ENCODE results near the gene SPTB.

The SPTB gene

DNA sequence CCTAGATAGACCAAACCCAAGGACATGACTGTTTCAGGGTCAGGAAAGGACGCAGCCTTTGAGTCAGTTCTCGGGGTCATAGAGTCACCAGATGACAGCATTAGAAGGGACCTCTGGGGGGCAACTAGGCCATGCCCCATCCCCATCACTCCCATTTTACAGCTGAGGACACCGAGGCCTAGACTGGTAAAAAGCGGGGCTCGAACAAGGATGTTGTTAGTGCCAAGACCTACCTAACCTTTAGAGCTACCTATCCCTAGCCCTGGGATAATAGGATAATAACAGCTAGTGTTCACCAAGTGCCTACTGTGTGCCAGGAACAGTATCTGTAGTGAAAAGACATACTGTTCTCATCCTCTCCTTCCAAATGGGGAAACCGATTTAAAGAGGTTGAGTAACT lies 126.8 kb downstream of the SPTB start:
- DNase-seq (ENCODE audit: low read depth in 2 of 2), result no peak

DNA sequence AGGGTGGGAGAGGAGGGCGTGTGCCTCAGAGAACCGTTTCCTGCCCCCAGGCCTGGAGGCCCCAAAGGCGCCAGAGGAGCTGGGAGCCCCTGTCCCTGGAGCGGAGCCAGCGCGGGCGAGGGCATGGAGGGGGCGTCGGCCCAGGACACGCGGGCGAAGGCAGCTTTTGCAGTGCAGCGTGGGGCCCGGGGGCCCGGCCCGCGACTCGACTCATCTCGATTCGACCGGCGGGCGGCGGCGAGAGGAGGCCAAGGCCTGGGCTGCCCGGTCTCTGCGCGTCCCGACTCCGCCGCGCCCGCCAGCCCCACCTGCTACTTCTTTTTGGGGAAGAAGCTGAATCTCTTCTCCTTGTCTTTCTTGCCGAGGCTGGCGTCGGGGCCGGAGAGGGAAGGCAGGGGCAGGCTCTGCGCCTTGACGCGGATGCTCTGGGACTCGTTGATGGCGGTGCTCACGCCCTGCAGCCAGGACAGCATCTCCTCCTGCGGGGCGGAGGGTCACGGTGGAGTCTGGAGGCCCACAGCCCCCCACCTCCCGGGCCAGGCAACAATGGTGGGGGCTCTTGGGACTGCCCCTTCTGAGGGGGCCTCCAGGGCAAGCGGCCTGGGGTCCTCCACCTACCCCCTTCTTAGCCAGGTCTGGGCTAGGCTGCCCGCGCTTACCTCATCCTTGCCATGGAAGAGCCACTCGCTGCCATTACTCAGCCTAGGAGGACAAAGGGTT lies 130.6 kb downstream of the SPTB start:
- DNase-seq (ENCODE audit: low read depth in 2 of 2), result no peak

DNA sequence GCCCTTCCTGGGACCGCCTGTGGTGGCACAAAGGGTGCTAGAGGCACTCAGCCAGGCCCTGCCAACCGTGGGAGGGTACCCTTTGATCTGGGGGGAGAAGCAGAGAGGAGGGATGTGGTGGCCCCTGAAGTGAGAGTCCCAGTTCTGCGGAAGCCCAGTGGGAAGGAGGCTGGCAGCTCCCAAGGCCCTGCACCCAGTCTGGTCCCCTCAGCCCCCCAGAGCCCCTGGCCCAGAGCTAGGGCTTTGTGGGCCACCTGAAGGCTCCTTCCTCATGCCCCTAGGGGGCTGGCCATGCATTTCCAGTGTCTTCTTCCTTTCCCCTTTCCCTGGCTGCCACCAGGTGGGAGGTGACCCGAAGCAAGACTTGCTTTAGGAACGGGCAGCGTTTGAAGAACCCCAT lies 131.2 kb downstream of the SPTB start:
- DNase-seq (ENCODE audit: low read depth in 2 of 2), result no peak

DNA sequence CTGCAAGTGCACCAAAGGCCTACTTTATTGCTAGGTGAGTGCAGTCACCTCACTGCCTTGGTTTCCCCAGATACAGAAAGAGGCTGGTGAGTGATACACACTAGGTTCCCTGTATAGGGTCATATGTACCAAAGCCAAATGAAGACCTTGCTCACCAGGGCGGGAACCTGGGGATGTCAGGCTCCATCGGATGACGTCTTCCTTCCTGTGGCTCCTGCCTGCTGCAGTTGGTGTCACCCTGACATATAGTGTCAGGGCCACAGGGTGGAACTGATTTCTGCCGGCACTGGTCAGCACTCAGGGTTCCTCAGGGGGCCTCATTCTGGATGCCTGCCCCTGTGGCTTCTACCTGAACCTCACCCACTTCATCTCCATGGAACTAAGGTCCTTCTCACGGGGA lies 132.4 kb downstream of the SPTB start:
- no peak for DNase-seq (ENCODE audit: low read depth in 2 of 2)

DNA sequence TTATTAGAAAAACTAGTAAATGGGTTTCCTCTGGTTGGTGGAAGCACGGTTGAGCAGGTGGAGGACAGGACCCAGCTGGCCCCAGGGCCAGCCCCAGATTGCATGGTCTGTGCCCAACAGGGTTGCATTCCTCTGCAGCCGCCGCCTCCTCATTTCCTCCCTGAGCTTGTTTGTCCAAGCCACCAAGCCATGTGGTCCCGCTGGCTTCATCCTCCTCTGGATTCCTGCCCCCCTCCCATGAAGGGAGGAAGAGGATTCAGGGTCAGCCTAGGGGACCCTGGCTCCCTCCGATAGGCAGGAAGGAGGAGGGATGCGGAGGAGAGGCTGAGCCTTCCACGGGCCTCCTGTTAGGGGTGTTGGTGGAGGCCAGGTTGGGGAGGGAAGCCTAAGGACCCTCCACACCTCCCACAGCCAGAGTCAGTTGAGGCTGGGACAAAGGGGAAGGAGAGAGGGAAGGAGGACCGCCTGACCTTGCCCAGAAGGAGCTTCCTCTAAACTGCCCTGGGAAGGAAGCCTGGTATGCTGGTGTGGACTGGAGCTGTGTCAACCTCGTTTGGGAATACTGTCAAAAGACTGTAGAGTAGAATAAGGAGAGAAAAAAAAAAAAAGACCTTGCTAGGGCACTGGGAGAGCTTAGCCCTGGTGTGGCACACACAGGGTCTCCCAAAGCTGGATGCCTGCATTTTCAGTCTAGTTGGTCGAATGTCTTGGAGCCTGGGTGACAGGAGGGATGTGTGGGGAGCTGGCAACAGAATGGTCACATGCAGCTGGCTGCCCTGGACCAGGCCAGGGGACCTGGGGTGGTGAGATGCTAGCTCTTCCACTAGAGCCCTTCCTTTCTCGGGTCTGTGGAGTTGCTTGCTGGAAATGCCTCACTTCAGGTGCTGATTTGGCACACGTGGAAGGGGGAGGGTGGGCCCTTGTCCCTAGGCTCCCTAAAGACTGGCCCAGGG lies 133.1 kb downstream of the SPTB start:
- DNase-seq (ENCODE audit: low read depth in 2 of 2), result no peak

DNA sequence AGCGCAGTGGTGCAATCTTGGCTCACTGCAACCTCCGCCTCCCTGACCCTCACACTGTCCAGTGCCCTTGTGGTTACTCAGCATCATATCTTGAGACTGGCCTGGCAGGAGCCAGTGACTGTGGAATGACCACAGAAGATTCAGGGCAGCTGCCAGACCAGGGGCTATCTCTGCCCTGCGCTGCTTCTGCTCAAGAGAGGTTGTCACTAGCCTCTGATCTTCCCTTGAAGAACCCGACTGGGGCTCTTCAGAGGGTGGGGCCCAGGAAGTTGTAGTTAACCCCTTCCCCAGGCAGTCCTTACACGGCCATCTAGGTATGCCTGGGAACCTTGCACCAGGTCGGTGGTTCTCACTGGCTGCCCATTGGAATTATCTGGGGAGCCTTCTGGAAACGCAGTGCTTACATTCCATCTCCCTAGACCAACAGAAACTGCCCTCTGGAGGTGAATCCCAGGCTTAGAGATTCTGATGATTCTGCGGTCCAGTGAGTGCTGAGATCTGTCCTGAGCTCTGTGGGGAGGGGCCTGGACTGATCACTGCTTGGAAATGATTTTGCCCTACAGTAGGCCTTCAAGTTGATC lies 134.1 kb downstream of the SPTB start:
- DNase-seq (ENCODE audit: low read depth in 2 of 2), result no peak

DNA sequence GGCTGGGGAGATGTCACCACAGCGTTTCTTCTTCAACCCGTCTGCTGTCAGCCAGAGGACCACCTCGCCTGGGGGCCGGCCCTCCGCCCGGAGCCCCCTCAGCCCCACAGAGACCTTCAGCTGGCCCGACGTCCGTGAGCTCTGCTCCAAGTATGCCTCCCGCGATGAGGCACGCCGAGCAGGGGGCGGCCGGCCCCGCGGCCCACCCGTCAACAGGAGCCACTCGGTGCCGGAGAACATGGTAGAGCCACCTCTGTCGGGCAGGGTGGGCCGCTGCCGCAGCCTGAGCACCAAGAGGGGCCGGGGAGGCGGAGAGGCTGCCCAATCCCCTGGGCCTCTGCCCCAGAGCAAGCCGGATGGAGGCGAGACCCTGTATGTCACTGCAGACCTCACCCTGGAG lies 136.6 kb downstream of the SPTB start:
- DNase-seq (ENCODE audit: low read depth in 2 of 2), result no peak

DNA sequence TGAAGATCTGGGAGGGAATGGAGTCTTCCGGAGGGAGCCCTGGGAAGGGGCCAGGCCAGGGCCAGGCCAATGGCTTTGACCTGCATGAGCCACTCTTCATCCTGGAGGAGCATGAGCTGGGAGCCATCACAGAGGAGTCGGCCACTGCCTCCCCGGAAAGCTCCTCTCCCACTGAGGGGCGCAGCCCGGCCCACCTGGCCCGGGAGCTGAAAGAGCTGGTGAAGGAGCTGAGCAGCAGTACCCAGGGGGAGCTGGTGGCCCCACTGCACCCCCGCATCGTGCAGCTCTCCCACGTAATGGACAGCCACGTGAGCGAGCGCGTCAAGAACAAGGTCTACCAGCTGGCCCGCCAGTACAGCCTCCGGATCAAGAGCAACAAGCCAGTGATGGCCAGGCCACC lies 137.7 kb downstream of the SPTB start:
- no peak for DNase-seq (ENCODE audit: low read depth in 2 of 2)

DNA sequence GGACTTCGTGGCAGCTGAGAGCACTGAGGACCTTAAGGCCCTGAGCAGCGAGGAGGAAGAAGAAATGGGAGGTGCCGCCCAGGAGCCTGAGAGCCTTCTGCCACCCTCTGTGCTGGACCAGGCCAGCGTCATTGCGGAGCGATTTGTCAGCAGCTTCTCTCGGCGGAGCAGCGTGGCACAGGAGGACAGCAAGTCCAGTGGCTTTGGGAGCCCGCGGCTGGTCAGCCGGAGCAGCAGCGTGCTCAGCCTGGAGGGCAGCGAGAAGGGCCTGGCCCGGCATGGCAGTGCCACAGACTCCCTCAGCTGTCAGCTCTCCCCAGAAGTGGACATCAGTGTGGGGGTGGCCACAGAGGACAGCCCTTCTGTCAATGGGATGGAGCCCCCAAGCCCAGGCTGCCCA lies 138.5 kb downstream of the SPTB start:
- DNase-seq (ENCODE audit: low read depth in 2 of 2), result no peak

DNA sequence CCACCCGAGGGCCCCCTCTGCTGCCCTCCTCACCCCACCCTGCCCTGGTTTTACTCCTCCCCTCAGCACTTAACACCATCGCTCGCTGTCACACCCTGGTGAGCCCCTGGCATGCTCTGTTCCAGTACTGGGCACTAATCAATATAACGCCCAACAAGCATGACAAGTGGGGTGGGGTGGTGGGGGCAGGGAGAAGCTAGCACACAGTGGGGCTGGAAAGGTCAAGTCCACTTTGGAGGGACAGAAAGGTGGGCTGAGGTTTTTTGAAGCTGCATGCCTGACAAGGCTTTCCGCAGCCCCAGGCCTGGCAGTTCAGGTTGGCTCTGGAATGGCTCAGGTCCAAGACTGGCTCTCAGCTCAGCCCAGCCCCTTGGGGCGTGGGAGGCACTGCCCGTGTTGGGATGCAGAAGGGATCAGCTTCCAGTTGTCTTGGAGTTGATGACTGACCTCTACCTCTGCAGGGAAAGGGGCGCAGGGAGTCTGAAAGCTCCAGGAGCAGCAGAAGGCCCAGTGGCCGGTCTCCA lies 141.4 kb downstream of the SPTB start:
- DNase-seq (ENCODE audit: low read depth in 2 of 2), result no peak

DNA sequence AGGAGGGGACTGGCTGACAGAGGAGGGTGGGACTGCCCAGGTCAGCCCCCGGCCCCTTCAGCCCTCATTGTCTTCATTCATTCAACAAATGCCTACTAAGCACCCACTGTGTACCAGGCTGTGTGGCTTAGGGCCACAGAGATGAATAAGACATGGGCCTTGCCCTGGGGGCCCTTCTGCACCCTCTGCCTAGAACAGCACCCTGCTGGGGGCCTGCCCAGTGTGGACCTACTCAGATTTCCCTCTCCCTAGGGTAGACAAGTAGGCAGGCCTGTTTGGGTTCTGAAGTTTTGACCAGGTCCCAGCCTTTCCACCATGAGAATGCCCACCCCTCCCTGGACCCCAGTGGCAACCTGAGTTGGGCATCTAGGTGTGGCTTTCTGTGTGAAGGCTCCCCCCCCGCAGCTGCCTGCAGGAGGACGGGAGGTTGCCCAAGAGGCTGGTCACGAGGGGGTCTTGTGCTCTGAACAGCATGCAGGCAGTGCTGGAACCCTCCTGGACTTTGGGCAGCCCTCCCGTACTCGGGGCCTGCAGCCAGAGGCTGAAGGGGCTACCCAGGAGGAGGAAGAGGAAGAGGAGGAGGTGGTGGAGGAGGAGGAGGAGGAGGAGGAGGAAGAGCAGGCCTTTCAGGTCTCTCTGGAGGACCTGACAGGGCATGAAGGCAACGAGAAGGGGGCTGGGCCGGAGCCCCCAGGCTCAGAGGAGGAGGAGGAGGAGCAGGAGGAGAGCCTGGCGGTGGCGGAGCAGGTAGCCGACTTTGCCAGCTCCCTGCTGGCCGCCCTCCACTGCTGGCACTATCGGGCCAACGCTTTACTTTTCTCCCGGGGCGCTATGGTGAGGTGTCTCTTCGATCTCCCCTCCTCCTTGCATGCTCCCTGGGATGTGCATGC lies 142.1 kb downstream of the SPTB start:
- no peak for DNase-seq (ENCODE audit: low read depth in 2 of 2)

DNA sequence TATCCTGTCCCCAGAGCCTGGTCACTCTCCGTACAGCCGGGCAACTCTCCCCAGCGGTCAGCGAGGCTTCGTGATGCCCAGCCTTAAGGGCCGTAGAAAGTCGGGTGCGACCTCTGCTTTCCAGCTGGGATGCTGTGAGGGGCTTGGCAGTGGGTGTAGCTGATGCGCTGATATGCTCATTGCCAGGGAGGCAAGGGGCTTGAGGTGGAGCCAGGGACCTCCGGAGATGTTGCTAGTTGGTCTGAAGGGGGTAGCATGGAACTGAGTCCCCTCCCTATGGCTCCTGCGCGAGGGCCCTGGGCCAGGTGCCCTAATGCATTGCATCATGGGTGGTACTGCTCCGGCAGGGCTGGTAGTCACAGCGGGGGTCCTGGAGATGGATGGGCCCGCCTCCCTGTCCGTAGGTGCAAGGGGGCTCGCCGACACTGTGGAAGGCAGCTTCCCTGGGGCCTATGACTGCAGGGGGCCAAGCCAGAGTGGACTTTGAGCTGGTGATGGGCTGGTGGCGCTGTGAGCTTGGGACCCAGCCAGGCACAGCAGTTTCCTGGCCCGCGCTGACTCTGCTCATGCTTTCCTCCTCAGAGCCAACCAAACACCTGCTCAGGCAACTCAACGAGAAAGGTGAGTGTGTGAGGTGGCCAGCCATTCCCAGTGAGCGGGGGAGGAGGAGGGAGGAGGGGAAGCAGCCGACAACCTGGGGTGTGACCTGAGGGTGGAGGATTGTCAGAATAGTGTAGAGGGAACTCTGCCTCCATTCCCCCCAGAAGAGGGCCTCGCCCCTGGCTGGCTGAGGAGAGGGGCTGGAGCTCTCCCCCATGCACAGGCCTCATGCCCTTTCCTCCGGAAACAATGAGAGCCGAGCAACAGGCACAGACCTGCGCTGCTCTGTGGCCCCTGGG lies 143.2 kb downstream of the SPTB start:
- DNase-seq (ENCODE audit: low read depth in 2 of 2), result no peak

DNA sequence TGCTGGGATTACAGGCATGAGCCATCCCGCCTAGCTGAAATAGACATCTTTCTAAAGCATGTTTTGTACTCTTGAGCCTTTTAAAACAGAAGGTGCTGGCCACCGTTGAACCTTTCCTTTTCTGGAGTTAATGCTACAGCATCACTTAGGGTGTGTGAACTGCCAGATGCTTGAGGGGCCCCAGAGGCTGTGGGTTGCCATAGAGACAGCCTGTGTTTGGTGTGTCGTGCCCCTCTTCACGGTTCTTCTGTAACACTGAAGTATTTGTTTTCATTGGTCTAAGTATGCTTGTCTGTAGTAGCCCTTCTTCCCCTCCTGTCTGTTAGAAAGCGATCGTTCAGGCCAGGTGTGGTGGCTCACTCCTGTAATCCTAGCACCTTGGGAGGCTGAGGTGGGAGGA lies 144.7 kb downstream of the SPTB start:
- no peak for DNase-seq (ENCODE audit: low read depth in 2 of 2)

DNA sequence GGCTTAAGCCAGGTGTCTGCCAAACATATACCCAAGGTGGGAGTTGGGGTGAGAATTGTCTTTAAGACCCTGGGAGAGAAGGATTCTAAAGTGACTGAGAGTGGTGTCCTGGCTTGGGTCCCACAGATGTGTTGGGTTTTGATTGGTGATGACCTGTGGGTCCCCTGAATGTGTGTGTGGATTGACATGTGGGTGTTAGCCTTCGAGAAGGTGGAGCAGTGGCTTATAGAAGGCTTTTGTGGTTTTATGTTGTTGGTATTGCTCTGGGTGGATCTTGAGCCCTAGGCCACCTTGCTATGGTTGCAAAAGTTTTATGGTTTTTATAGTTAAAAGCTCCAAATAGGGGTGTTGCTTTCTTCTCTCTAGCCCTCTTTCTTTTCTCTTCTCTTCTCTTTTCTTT lies 145.8 kb downstream of the SPTB start:
- no peak for DNase-seq (ENCODE audit: low read depth in 2 of 2)

DNA sequence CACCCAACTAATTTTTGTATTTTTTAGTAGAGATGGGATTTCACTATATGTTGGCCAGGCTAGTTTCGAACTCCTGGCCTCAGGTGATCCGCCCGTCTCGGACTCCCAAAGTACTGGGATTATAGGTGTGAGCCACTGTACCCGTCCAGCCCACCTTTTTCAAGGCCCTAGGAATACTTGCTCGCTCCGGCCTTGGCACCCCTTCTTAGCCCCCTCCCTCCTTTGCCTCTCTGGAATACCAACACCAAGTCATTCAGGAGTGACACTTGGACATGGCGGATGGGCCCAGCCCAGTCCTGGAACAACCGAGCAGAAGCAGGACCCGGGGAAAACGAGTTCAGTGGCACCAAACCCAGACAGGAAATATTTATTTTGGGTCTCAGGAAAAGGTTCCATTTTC lies 146.4 kb downstream of the SPTB start:
- no peak for DNase-seq (ENCODE audit: low read depth in 2 of 2)

DNA sequence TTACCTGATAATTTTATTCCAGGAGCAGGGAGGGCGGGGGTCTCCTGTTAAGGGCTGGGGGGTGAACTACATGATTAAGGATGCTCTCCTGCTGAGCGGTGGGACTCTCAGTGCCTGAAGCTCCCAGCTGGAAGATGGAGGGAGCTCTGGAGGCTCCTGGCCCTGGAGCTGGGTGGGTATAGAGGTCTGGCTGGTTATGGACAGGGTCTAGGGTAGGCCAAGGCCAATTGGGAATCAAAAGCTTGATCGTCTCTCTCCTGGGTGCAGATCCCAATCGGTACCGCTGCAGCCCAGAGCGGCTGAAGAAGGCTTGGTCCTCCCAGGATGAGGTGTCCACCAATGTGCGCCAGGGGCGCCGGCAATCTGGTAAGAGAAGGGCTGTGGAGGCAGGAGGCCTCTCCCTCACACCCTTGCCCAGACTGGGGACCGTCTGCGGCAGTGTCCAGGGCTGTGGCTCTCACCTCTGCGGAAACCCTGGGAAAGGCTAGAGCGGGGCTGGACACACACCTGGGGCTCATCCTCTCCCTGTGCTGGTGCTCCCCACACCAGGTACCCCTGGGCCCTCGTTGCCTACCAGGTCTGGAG lies 147.1 kb downstream of the SPTB start:
- no peak for DNase-seq (ENCODE audit: low read depth in 2 of 2)

DNA sequence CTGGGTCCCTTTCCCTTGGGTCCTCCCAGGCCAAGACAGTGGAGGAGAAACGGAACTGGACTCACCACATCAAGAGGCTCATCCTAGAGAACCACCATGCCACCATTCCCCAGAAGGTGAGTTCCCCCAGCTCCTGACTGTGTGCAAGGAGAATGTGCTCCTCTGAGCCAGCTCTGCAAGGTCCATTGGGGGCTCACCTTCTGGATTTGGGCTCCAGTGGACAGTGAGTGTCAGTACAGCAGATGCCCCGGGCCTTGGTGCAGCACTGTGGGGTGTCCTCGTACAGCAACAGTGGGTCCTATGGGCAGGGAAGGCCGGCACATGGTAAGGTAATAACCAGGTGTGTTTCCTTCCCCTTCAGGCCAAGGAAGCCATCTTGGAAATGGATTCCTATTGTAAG lies 147.6 kb downstream of the SPTB start:
- no peak for DNase-seq (ENCODE audit: low read depth in 2 of 2)

DNA sequence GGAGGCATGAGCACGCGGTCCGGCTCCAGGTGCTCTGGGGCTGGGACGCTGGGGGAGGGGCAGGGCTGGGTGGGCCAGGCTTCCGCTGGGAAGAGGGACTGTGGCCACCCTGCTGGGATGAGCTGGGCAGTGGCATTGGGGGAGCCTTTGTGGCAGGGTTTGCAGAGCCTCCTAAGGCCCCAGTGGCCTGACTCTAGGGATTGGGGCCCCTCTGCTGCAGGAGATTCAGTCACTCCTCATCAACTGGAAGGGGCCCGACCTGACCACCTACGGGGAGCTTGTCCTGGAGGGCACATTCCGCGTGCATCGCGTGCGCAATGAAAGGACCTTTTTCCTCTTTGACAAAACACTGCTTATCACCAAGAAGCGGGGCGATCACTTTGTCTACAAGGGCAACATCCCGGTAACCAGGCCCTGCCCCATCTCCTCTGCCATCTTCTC lies 148.5 kb downstream of the SPTB start:
- DNase-seq (ENCODE audit: low read depth in 2 of 2), result no peak

DNA sequence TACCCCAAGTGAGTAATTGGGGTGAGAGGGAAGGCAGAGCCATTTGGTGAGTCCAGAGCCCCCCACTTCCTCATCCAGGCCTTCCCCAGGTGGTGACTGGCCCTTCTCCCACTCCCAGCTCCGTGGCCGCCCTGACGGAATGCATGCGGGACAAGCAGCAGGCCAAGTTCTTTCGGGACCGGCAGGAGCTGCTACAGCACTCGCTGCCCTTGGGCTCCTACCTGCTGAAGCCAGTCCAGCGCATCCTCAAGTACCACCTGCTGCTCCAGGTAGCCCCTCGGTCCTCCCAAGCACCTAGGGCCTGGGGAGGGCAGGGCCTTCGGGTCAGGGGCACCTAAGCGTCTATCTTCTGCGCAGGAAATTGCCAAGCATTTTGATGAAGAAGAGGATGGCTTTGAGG lies 149.0 kb downstream of the SPTB start:
- DNase-seq (ENCODE audit: low read depth in 2 of 2), result no peak

DNA sequence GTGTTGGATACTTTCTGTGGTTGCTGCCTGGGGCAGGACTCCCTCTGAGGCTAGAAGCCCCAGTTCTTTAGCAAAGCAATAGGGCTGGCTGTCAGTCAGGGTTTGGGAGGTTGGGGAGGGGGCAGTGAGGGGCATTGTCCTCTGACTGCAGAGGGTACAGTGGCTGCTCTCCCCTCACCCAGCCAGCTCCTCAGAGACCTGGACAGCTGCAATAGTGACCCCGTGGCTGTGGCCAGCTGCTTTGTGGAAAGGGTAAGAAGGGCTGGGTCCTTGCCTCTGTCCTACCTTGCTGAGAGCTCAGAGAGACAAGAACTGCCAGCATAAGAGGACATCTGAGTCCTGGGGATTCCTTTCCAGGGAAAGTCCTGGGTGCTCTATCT lies 149.7 kb downstream of the SPTB start:
- DNase-seq (ENCODE audit: low read depth in 2 of 2), result no peak

Data from stimulated activated CD4-positive, alpha-beta T cell treated with anti-CD3 and anti-CD28 coated beads, Interleukin-4, amount 100 ng/mL, for 48 hours (primary cell).